ENCODE data around the gene ADK.

The ADK gene

GRCh38 chr10:74677951-74678350 lies 526.9 kb downstream of the ADK start:
- DNase-seq (ENCODE audit: low spot score), result no peak

- DNase-seq (ENCODE audit: low spot score), result no peak
These were observed 531.1 kb downstream of the ADK start for GRCh38 chr10:74681917-74682627.

GRCh38 chr10:74683067-74683466 lies 532.0 kb downstream of the ADK start:
- DNase-seq (ENCODE audit: low spot score), result no peak

- no peak for DNase-seq (ENCODE audit: low spot score)
These were observed 532.8 kb downstream of the ADK start for GRCh38 chr10:74683621-74684364.

- DNase-seq (ENCODE audit: low spot score), result no peak
These were observed 533.4 kb downstream of the ADK start for GRCh38 chr10:74684462-74684861.

- DNase-seq (ENCODE audit: low spot score), result no peak
These were observed 534.5 kb downstream of the ADK start for GRCh38 chr10:74685564-74685963.

- DNase-seq (ENCODE audit: low spot score), result no peak
These were observed 539.4 kb downstream of the ADK start for GRCh38 chr10:74690393-74690792.

- DNase-seq (ENCODE audit: low spot score), result no peak
These were observed 540.1 kb downstream of the ADK start for GRCh38 chr10:74691164-74691563.

- DNase-seq (ENCODE audit: low spot score), result no peak
These were observed 553.8 kb downstream of the ADK start for GRCh38 chr10:74704629-74705357.

- DNase-seq (ENCODE audit: low spot score), result no peak
These were observed 554.4 kb downstream of the ADK start for GRCh38 chr10:74705358-74705980.

GRCh38 chr10:74706966-74707365 lies 555.9 kb downstream of the ADK start:
- no peak for DNase-seq (ENCODE audit: low spot score)

GRCh38 chr10:74708246-74708645 lies 557.2 kb downstream of the ADK start:
- DNase-seq (ENCODE audit: low spot score), result no peak

GRCh38 chr10:74718208-74718607 lies 567.2 kb downstream of the ADK start:
- no peak for DNase-seq (ENCODE audit: low spot score)

- DNase-seq (ENCODE audit: low spot score), result no peak
These were observed 577.2 kb downstream of the ADK start for GRCh38 chr10:74728225-74728624.

GRCh38 chr10:74730246-74730645 lies 579.2 kb downstream of the ADK start:
- DNase-seq (ENCODE audit: low spot score), result no peak

GRCh38 chr10:74733612-74734011 lies 582.6 kb downstream of the ADK start:
- no peak for DNase-seq (ENCODE audit: low spot score)

- no peak for DNase-seq (ENCODE audit: low spot score)
These were observed 585.0 kb downstream of the ADK start for GRCh38 chr10:74736029-74736428.

- no peak for DNase-seq (ENCODE audit: low spot score)
These were observed 587.0 kb downstream of the ADK start for GRCh38 chr10:74738052-74738451.

GRCh38 chr10:74738542-74738941 lies 587.5 kb downstream of the ADK start:
- no peak for DNase-seq (ENCODE audit: low spot score)

- no peak for DNase-seq (ENCODE audit: low spot score)
These were observed 588.1 kb downstream of the ADK start for GRCh38 chr10:74738985-74739567.

- DNase-seq (ENCODE audit: low spot score), result no peak
These were observed 592.4 kb downstream of the ADK start for GRCh38 chr10:74743401-74743800.

GRCh38 chr10:74745449-74745848 lies 594.4 kb downstream of the ADK start:
- DNase-seq (ENCODE audit: low spot score), result no peak

Data from hematopoietic multipotent progenitor cell treated with erythropoietin and hydrocortisone succinate and interleukin-3 and kit ligand, for 15 days (in vitro differentiated cells).